ENCODE data around the gene SAP30BP.
"Not testable (repeated sequence)": the region's sequence is repeated elsewhere in the genome, so short reads cannot be mapped to it uniquely, and the experiment has no call there.

The SAP30BP gene

DNA sequence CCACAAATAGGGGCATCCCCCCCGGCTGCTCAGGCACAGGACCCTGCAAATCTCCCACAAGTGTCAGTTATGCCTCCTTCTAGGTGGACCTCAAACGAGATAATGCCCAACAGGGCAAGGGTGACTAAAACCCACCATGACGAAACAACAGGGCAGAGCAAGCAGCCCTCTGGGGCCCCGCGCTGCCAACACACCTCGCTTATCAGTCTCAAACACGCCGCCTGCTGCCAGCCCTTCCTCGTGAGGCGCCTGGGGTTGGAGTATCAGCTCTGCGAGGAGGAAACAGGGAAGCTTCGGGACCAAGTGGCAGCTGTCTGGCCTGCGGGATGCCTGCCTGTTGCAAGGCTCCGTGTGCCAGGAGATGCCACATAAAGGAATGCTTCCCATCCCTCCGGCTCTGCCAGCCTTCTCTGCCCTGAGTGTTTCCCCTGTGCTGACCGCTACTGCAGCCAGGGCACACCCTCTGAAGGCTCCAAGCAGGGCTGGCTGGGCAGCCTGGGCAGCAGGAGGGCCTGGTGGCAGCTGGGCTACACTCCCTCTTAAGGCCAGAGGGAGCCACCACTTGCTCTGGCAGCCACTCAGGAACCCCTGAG lies 31.4 kb upstream of the SAP30BP start:
- TF ChIP-seq POLR2A (IDR thresholded peaks at IDR 0.05; ENCODE audit: extremely low read depth, insufficient read length): no peak
- H3K4me3 ChIP-seq (ENCODE audit: low read depth, low read length): no peak overlapping the region
- DNase-seq (ENCODE audit: low read depth): no peak

DNA sequence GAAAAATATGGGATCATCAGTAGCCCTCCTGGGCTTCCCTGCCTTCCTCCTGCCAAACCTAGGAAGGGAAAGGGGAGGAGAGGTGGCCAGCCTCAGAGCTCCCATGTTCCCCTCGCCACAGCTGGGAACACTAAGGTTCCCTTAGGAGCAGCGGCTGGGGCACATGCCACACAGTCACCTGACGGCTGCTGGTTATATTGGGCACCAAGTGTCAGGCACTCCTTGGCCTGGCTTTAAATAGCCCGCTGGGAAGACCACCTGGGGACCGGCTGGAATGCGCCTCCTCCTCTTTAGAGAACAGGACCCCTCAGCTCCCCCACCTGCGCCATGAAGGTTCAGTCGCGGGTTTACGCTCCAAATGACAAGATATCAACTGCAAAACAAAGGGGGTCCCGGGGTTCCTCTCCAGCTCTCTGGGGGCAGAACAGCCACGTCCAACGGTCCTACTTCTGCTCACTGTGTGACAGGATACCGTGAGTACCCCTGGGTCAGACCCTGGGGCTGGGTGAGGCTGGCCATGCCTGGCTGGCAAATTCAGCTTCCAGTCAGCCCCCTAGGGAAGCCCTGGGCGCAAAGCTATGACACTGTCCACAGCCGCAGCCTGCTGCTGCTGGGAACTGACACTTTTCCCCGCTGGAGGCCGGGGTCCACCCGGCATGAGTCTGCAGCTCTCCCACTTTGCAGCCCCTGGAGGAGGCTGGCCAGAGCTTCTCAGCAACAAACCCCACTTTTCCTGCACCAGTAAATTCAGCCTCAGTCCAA lies 30.6 kb upstream of the SAP30BP start:
- no peak for DNase-seq (ENCODE audit: low read depth)
- H3K4me3 ChIP-seq (ENCODE audit: low read depth, low read length): no peak overlapping the region
- TF ChIP-seq, protein P1, sequence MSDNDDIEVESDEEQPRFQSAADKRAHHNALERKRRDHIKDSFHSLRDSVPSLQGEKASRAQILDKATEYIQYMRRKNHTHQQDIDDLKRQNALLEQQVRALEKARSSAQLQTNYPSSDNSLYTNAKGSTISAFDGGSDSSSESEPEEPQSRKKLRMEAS (IDR thresholded peaks at IDR 0.05; ENCODE audit: low read depth, low read length): no peak
- TF ChIP-seq, protein P2, sequence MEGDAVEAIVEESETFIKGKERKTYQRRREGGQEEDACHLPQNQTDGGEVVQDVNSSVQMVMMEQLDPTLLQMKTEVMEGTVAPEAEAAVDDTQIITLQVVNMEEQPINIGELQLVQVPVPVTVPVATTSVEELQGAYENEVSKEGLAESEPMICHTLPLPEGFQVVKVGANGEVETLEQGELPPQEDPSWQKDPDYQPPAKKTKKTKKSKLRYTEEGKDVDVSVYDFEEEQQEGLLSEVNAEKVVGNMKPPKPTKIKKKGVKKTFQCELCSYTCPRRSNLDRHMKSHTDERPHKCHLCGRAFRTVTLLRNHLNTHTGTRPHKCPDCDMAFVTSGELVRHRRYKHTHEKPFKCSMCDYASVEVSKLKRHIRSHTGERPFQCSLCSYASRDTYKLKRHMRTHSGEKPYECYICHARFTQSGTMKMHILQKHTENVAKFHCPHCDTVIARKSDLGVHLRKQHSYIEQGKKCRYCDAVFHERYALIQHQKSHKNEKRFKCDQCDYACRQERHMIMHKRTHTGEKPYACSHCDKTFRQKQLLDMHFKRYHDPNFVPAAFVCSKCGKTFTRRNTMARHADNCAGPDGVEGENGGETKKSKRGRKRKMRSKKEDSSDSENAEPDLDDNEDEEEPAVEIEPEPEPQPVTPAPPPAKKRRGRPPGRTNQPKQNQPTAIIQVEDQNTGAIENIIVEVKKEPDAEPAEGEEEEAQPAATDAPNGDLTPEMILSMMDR (IDR thresholded peaks at IDR 0.05; ENCODE audit: low read depth, low read length): no peak
- TF ChIP-seq POLR2A (IDR thresholded peaks at IDR 0.05; ENCODE audit: extremely low read depth, insufficient read length) (no peak), MYC (IDR thresholded peaks at IDR 0.05; ENCODE audit: low read depth, low read length) (no peak)

GRCh38 chr17:75637143-75637538 lies 30.0 kb upstream of the SAP30BP start:
- DNase-seq (ENCODE audit: low read depth): no peak
- TF ChIP-seq, protein P1 (IDR thresholded peaks at IDR 0.05; ENCODE audit: low read depth, low read length): no peak
- TF ChIP-seq MYC (IDR thresholded peaks at IDR 0.05; ENCODE audit: low read depth, low read length): no peak
- H3K4me3 ChIP-seq (ENCODE audit: low read depth, low read length): no peak overlapping the region

- TF ChIP-seq, protein P2 (IDR thresholded peaks at IDR 0.05; ENCODE audit: low read depth, low read length): no peak
- TF ChIP-seq MYC (IDR thresholded peaks at IDR 0.05; ENCODE audit: low read depth, low read length) (no peak), POLR2A (IDR thresholded peaks at IDR 0.05; ENCODE audit: extremely low read depth, insufficient read length) (no peak)
- TF ChIP-seq, protein P1 (IDR thresholded peaks at IDR 0.05; ENCODE audit: low read depth, low read length): no peak
- DNase-seq (ENCODE audit: low read depth): no peak
- no peak overlapping the region for H3K4me3 ChIP-seq (ENCODE audit: low read depth, low read length)
Observed at GRCh38 chr17:75637551-75637950, 29.6 kb upstream of the SAP30BP start.

DNA sequence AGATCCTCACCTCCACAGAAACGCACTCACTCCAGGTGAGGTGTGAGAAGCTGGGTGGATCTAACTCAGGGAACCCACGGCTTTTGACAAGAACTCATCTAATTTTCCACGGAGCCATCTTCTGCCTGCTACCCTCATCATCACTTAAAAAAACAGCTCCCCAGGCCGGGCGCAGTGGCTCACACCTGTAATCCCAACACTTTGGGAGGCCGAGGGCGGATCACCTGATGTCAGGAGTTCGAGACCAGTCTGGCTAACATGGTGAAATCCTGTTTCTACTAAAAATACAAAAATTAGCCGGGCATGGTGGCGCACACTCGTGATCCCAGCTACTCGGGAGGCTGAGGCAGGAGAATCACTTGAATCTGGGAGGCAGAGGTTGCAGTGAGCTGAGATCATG lies 29.1 kb upstream of the SAP30BP start:
- H3K4me3 ChIP-seq (ENCODE audit: low read depth, low read length); DNase-seq (ENCODE audit: low read depth): not testable (repeated sequence)

GRCh38 chr17:75638893-75639292 lies 28.2 kb upstream of the SAP30BP start:
- TF ChIP-seq POLR2A (IDR thresholded peaks at IDR 0.05; ENCODE audit: extremely low read depth, insufficient read length) (no peak), MYC (IDR thresholded peaks at IDR 0.05; ENCODE audit: low read depth, low read length) (no peak)
- TF ChIP-seq, protein P2 (IDR thresholded peaks at IDR 0.05; ENCODE audit: low read depth, low read length): no peak
- TF ChIP-seq, protein P1 (IDR thresholded peaks at IDR 0.05; ENCODE audit: low read depth, low read length): no peak
- H3K4me3 ChIP-seq (ENCODE audit: low read depth, low read length): no peak overlapping the region
- no peak for DNase-seq (ENCODE audit: low read depth)

DNA sequence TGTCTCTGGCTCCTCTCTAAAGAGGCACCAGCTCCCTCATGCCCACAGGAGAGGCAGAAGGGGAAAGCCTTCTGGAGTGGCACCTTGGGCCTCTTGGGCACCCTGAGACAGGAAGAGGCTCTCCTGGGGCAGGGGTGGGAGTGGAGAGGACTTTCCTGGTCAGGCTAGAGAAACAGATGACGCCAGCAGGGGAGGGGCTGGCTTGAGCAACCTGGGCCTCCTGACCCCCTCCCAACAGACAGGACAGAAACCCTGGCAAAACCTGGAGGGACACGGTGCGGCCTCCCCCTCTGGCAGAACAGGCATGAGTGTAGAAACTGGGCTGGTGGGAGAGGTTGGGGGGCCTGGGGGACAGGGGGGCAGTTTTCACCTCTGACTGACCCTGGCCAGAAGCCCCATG lies 27.8 kb upstream of the SAP30BP start:
- H3K4me3 ChIP-seq (ENCODE audit: low read depth, low read length): no peak overlapping the region
- TF ChIP-seq, protein P2 (IDR thresholded peaks at IDR 0.05; ENCODE audit: low read depth, low read length): no peak
- TF ChIP-seq POLR2A (IDR thresholded peaks at IDR 0.05; ENCODE audit: extremely low read depth, insufficient read length) (no peak), MYC (IDR thresholded peaks at IDR 0.05; ENCODE audit: low read depth, low read length) (no peak)
- TF ChIP-seq, protein P1 (IDR thresholded peaks at IDR 0.05; ENCODE audit: low read depth, low read length): no peak
- DNase-seq (ENCODE audit: low read depth): no peak

Data from NB4 (cell line).